Ovary (tissue), 3 donors: Measurements from ENCODE around the gene EVA1B.

Experiments
- CTCF ChIP-seq, 3 donors: fragments of 450-650 bp in 2 of 3; fragments of 200-600 bp in 1 of 3; IDR thresholded peaks; one replicate each; pipeline versions ENCODE4 v1.5.1 to v1.8.0; 2016 to 2022; ENCODE audit warnings: antibody characterized with exemption in 3 of 3, mild to moderate bottlenecking in 1 of 3
- EP300 ChIP-seq: sonication (generic); formaldehyde crosslinking; IDR thresholded peaks from one replicate; pipeline ENCODE4 v1.6.1; 2017; ENCODE audit warnings: antibody characterized with exemption
- POLR2A ChIP-seq: fragments of 450-650 bp; IDR thresholded peaks from one replicate; pipeline ENCODE4 v1.6.1; 2017; ENCODE audit warnings: antibody characterized with exemption, mild to moderate bottlenecking, moderate library complexity
- donor health status: DM: no; HTN: no; CAD: no.

GRCh38 chr1:36320767-36321118 lies 2.7 kb downstream of the EVA1B start:
- TF ChIP-seq POLR2A: no peak
- TF ChIP-seq CTCF (IDR thresholded peaks at IDR 0.05): no peak
- no peak for TF ChIP-seq EP300
